Lower lobe of right lung (tissue), 2 donors: ENCODE measurements around the gene ADAMTSL4. TPM values are rescaled to one million over a fixed set of nuclear protein-coding genes. Genes with fewer than 3 reads are reported as not detected.
"Not testable (repeated sequence)": the region's sequence is repeated elsewhere in the genome, so short reads cannot be mapped to it uniquely, and the experiment has no call there.

Experiments used
- ATAC-seq, 2 donors: fragments of 200-7000 bp; cut with Tn5 transposase; one replicate each; pipeline ENCODE4 v1.9.1; 2020 to 2022; ENCODE audit warnings: mild to moderate bottlenecking in 2 of 2, moderate library complexity in 2 of 2
- DNase-seq: peaks from one replicate; pipeline ENCODE4 v3.0.0-alpha.2; 2020
- H3K27ac ChIP-seq: fragments of 200-600 bp; one replicate; pipeline ENCODE4 v1.8.0; 2022
- H3K27me3 ChIP-seq: fragments of 200-600 bp; one replicate; pipeline ENCODE4 v1.8.0; 2022; ENCODE audit warnings: low read depth
- H3K36me3 ChIP-seq: fragments of 200-600 bp; one replicate; pipeline ENCODE4 v1.8.0; 2022; ENCODE audit warnings: mild to moderate bottlenecking
- H3K4me1 ChIP-seq: fragments of 200-600 bp; one replicate; pipeline ENCODE4 v1.8.0; 2022
- H3K4me3 ChIP-seq: fragments of 200-600 bp; one replicate; pipeline ENCODE4 v1.8.0; 2022; ENCODE audit warnings: mild to moderate bottlenecking
- H3K9me3 ChIP-seq: fragments of 200-600 bp; one replicate; pipeline ENCODE4 v1.8.0; 2022
- CTCF ChIP-seq: fragments of 200-600 bp; IDR thresholded peaks from one replicate; pipeline ENCODE4 v1.8.0; 2022; ENCODE audit warnings: antibody characterized with exemption, mild to moderate bottlenecking
- intact Hi-C: fragments of 100-400 bp; cut with DNase I; formaldehyde crosslinking; loops from one replicate; pipeline ENCODE4 v1.11.0; 2022
- total RNA-seq: library from RNA; stranded (reverse); fragmentation: NEBNext Ultra II Directional; extraction: Animal tissue kit (Norgen Biotek cat#: 25700); gene quantifications from one replicate; pipeline ENCODE4 v1.2.1, GENCODE V29; 2021
- donor health status: DM: no; HTN: yes; CAD: no; lungs with severe emphysema.

Gene ADAMTSL4
- total RNA-seq, 1 donor from 2014 or later = 164 TPM

- Histone ChIP-seq H3K9me3 (no peaks in the 10 kb centered on the region), H3K27ac (peak overlapping the region; percentile 99), H3K4me3 (peak overlapping the region; percentile 12), H3K36me3 (no peaks in the 10 kb centered on the region), H3K4me1 (peaks cover 89% of the 10 kb centered on the region), H3K27me3 (no peaks in the 10 kb centered on the region)
- DNase-seq (no peak), ATAC-seq (no peak)
- no peak for TF ChIP-seq CTCF
- intact Hi-C loops = no loop called here
These were observed 15.1 kb downstream of the ADAMTSL4 start for GRCh38 chr1:150564051-150564991.

GRCh38 chr1:150565240-150565991 is 16.2 kb downstream of the ADAMTSL4 start:
- H3K27ac ChIP-seq = peak overlapping the region; percentile 99
- H3K36me3 ChIP-seq, H3K27me3 ChIP-seq, H3K9me3 ChIP-seq, DNase-seq, ATAC-seq, intact Hi-C loops, H3K4me3 ChIP-seq: not testable (repeated sequence)
- H3K4me1 ChIP-seq = peaks cover 89% of the 10 kb centered on the region

- H3K4me1 ChIP-seq = peaks cover 98% of the 10 kb centered on the region
- TF ChIP-seq CTCF = no peak
- H3K27ac ChIP-seq = peak overlapping the region; percentile 99
- peaks cover 13% of the 10 kb centered on the region for H3K36me3 ChIP-seq
- H3K27me3 ChIP-seq = no peaks in the 10 kb centered on the region
- H3K9me3 ChIP-seq = no peaks in the 10 kb centered on the region
- DNase-seq (no peak), ATAC-seq (no peak)
- intact Hi-C loops = no loop called here
- H3K4me3 ChIP-seq = peak overlapping the region; percentile 51
These were observed 17.6 kb downstream of the ADAMTSL4 start for GRCh38 chr1:150566589-150567340.

GRCh38 chr1:150567341-150567716 is 18.1 kb downstream of the ADAMTSL4 start:
- TF ChIP-seq CTCF = no peak
- Histone ChIP-seq H3K4me3 (peak overlapping the region; percentile 51), H3K27ac (peak overlapping the region; percentile 99), H3K27me3 (no peaks in the 10 kb centered on the region), H3K4me1 (peaks cover 100% of the 10 kb centered on the region), H3K36me3 (peaks cover 19% of the 10 kb centered on the region), H3K9me3 (no peaks in the 10 kb centered on the region)
- intact Hi-C loops = no loop called here
- DNase-seq (no peak), ATAC-seq (peak; percentile 0 to 1)

- Histone ChIP-seq H3K36me3 (peaks cover 25% of the 10 kb centered on the region), H3K27me3 (no peaks in the 10 kb centered on the region), H3K4me1 (peaks cover 100% of the 10 kb centered on the region), H3K27ac (peak overlapping the region; percentile 99), H3K9me3 (no peaks in the 10 kb centered on the region), H3K4me3 (peak overlapping the region; percentile 51)
- intact Hi-C loops = no loop called here
- no peak for TF ChIP-seq CTCF
- ATAC-seq (peak; percentile 68 to 79), DNase-seq (peak; percentile 91)
These were observed 18.7 kb downstream of the ADAMTSL4 start for GRCh38 chr1:150567717-150568593.
